ENCODE data around the gene SLC5A4.
"Not testable (repeated sequence)": the region's sequence is repeated elsewhere in the genome, so short reads cannot be mapped to it uniquely, and the experiment has no call there.

Gene SLC5A4

DNA sequence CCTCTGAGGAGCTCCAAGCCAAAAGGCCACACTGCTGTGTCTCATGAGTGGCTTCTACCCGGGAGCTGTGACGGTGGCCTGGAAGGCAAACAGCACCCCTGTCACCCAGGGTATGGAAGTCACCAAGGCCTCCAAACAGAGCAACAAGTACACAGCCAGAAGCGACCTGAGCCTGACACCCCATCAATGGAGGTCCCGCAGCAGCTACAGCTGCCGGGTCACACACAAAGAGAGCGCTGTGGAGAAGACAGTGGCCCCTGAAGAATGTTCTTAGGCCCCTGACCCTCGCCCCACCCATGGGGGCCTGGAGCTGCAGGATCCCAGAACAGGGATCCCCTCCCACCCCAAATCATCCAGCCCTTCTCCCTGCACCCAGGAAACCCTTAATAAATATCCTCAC lies 55.2 kb downstream of the SLC5A4 start:
- DNase-seq (ENCODE audit: low read depth, low spot score) = no peak

DNA sequence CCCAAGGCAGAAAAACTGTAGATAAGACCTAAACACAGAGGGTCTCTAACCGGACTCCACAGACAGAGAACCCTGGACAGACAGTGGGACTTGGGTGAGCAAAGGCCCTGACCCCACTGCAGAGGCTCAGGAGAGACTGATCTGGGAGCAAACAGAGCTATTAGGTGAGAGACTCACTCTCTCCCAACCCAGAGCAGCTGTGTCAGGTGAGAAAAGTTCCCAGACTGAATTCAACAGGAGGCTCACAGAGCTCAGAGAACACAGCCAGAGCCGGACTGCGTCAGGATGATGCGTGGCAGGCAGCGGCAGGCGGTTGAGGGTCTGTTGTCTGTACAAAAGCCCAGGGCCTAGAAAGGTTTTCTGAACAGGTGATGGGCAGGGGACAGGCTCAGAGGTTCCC lies 55.8 kb downstream of the SLC5A4 start:
- no peak for DNase-seq (ENCODE audit: low read depth, low spot score)

DNA sequence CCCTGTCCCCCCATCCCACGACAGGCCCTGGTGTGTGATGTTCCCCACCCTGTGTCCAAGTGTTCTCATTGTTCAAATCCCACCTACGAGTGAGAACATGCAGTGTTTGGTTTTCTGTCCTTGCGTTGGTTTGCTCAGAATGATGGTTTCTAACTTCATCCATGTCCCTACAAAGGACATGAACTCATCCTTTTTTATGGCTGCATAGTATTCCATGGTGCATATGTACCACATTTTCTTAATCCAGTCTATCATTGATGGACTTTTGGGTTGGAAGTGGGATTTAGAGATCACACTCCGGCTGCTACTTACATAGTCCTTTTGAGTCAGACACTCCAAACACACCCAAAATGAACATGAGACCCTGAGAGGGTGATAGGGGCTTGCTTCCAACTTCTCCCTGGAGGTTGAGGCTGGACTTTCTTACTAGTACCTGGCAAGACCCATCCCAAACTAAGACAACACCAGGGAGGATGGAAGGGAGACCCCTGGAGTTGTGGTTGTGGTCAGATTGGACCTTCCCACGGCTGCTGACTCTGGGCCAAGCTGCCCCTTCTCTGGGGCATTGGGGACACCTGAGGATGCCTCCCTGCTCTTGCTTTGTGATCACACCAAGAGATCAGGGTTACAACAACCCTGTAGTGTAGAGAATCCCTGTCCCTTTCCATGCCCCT lies 57.5 kb downstream of the SLC5A4 start:
- DNase-seq (ENCODE audit: low read depth, low spot score) = not testable (repeated sequence)

DNA sequence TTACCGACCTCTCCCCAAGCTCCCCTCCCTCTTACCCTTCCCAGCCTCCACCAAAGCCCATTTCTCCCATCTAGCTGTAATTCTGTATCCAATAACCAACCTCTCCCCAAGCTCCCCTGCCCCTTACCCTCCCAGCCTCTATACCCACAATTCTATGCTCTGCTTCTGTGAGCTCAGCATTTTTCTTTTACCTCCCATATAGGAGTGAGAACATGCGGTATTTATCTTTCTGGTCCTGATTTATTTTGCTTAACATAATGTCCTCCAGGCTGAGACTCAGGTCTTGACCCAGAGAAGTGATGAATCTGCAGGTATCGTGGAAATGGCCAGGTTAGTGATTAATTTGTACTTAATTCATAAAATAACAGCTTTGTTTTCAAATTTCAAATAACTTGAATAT lies 59.2 kb downstream of the SLC5A4 start:
- not testable (repeated sequence) for DNase-seq (ENCODE audit: low read depth, low spot score)

DNA sequence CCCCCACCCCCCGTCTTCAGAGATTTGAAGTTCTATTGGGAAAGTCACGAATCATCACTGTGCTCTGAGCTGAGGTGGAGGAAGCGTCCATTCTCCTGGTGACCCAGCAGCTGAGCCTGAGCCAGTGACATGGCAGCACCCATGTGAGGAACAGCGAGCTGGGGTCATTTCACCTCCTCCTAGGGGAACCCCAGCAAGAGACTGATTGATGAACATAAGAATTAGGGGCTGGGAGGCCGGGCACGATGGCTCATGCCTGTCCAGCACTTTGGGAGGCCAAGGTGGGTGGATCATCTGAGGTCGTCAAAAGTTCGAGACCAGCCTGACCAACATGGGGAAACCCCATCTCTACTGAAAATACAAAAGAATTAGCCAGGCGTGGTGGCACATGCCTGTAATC lies 61.8 kb downstream of the SLC5A4 start:
- not testable (repeated sequence) for DNase-seq (ENCODE audit: low read depth, low spot score)

DNA sequence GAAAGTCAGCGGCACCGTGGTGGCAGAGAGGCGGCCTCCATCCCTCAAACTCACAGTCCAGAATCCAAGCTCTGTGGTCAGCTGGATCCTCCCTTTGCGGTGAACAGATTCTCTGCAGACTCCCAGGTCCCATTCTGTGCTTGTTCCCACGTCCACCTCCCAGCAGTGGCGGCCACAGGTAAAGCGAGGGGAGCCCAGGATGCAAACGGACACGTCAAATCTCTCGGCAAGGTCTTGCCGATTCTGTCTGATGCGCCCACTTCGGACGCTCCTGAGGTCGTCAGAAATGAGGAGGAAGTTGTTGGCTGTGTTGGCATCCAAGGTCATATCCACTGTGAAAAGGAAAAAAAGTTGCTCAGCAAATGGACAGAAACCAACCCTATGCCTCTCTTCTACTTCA lies 64.1 kb downstream of the SLC5A4 start:
- not testable (repeated sequence) for DNase-seq (ENCODE audit: low read depth, low spot score)

DNA sequence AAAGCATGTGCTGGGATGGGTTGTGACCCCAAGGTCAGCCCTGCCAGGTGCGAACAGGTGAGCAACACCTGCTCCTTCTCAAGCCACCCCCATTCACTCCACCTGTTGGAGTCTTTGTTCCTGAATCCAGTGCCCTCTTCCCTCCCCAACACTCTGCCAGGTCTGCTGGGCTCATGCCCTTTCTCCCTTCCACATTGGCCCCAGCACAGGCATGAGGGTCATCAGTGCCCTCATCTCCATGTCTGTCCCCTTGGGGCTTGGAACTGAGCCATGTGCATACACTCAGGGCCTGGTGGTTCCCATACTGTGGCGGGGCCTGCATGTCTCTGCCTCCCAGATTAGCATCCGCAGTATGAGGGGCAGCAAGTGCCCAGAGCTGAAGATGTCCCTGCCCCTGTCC lies 69.3 kb downstream of the SLC5A4 start:
- DNase-seq (ENCODE audit: low read depth, low spot score) = no peak

DNA sequence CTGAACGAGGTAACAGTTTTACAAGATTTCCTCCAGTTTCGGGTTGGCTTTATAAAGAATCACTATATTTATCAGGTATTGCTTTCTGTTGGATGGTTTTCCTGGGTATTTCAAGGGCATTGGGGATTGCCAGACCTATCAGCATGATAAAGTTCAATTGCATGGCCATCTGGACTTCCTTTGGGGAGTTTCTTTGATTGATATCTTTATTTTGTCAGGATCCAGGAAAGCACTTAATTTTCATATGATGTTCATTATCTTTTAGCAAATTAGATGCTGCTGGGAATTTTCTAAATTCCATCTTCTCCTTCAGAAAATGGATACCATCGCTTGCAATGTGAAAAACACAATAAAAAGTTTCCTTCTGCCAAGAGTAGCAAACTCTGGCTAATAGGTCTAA lies 71.5 kb downstream of the SLC5A4 start:
- no peak for DNase-seq (ENCODE audit: low read depth, low spot score)

DNA sequence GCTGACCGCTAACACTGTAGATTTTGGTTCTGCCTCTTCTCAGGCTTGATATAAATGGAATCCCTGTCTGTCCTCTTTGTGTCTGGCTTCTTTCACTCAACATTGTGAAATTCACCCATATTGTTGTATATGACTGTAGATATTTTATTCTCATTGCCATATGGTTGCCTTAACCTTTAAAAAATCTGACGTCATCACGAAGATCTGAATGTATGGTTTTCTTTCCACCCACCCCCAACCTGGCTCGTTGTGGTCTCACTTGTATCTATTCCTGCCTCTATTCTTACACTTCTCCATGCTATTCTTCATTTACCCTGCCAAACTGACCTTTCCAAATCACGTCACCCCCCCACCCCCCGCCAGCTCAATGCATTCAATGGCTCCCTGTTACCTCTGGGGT lies 74.1 kb downstream of the SLC5A4 start:
- no peak for DNase-seq (ENCODE audit: low read depth, low spot score)

DNA sequence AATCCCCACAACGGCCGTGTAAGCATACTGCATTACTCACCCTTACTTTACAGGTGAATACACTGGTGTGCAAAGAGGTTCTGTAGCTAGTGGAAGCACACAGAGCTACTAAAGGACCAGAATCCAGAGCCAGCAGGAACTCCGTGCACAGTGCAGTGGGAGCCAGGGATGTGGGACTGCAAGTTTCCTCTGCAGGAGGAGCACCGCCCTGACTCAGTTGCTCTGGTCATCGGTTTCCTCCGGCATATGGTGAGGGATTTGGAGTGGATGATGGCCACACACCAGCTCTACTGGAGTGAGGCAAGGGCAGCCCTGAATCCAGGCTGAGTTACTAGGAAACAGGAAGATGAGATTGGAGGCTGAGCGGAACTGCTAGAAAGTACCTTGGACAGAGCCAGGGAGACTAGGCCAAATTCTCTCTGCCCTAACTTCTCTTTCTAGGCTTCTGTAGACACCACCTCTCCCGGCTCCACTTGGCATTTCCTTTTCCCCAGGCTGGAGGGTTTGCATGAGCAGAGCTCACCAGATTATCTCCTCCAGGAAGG lies 77.9 kb downstream of the SLC5A4 start:
- no peak for DNase-seq (ENCODE audit: low read depth, low spot score)

DNA sequence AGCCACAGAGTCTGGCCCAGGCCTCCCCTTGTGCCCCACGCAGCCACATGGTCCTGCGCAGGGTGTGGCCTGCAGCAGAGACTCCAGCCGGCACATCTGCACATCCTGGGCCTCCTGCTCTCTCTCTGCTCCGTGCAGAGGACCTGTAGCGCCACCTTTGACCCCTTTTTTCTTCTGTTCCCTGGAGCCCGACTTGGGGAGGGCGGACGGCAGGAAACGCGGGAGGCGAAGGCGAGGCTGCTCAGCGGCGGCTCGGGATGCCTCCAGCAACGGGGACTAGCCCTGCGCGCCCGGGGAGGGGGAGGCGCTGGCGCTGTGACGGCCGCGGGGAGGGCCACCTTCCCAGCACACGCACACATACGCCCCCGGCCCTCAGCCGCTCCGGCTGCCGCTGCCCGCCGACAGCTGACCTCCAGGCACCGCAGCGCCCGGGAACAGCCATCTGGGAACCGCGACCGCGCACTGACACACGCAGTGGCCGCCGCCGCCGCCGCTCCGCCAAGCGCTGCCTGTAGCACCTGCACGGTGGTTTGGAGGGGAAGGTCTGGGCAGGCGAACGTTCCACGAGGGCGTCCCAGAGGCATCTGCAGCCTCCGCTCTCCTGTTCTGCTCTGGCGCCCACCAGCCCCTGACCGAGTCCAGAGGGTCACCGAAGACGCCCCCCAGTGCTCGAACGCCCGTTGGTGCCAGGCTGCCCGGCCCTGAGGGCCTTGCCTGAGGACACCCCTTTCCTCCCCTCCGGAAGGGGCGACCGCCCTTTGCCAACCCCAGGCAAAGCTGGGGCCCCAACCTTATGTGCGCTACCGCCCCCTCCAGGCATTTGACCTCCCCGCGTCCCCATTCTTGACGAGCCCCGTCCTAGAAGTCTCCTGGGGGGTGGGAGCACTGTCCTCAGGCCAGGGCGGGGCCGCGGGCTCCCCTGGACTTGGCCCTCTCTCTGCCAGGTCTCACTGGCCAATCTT lies 79.2 kb downstream of the SLC5A4 start:
- no peak for DNase-seq (ENCODE audit: low read depth, low spot score)

DNA sequence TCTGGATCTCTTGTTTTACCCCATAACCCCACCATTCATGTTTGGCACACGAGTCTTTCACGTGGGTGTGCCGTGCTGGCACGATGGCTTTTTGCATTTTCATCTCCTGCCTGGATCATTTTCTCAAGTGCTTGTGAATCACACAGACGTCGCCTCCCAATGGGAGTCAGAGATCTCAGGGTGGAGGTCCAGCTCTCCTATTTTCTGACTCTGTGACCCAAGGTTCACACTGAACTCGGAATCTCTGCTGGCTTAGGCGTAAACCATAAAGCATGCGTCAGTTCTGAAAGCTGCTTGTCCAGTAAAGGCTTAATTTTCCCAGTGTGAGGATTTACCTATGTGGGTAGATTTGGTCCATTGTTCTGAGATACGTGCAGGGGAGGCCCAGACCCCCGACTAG lies 80.0 kb downstream of the SLC5A4 start:
- DNase-seq (ENCODE audit: low read depth, low spot score) = no peak

Data from iPS DF 19.7 (cell line).